Hematopoietic multipotent progenitor cell treated with erythropoietin and hydrocortisone succinate and interleukin-3 and kit ligand, for 4 days (in vitro differentiated cells): ENCODE results near the gene DNAH11.
"Not testable (repeated sequence)": the region's sequence is repeated elsewhere in the genome, so short reads cannot be mapped to it uniquely, and the experiment has no call there.

Experiments
- DNase-seq: peaks from one replicate; pipeline ENCODE4 v3.0.0-alpha.2; 2015

Gene DNAH11

DNA sequence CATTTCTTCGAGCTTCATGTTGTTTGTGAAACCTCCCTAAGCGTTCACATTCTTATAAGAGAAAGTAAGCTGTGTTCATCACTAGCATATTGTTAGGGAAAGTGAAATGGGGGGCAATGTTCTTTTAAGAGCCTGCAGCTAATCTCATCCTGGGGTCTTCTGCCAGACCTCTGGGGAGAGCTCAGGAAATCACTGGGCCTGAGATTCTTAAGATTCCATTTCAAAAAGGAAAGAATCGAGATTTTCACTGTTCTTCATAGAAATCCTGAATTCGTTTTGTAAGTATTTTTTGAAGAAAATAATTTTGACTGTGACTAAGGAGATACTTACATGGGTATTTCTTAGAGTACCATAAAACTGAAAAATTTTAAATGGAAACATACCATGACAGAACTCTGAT, 242.2 kb downstream of the DNAH11 start:
- no peak for DNase-seq

DNA sequence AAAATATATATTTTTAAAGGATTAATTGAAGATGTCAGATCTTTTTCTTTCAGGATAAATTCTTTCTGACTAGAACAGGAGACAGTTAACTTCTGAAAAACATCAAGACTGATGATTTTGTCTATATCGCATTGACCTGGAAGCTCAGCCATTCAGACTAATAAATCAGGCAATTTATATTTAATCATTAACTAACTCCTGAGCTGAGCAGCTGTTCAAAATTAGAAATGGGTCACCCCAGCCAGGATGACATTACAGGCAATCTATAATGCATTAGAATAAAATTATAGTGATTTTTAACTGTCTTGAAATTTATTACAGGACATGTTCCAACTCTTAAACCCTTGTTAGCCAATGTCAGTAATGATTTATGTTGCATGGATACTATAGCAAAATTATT, 263.0 kb downstream of the DNAH11 start:
- no peak for DNase-seq

DNA sequence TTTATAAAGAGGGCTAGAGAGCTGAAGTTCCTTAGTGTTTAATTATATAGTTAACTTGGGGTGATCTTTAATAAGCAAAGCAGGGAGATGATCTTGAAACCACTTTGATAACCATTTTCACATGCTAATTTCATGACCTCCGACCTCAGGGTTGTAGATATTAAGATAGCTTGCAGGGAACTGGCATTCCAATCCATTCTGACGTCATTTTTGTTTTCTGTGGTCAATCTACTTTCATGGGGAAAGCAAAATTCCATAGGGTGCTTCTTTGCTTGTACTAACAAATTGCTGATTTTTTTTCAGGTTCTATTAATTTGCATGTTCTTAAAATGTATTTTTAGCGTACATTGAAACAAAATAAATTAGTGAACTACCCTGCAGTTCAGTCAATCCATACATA, 263.5 kb downstream of the DNAH11 start:
- DNase-seq: no peak

DNA sequence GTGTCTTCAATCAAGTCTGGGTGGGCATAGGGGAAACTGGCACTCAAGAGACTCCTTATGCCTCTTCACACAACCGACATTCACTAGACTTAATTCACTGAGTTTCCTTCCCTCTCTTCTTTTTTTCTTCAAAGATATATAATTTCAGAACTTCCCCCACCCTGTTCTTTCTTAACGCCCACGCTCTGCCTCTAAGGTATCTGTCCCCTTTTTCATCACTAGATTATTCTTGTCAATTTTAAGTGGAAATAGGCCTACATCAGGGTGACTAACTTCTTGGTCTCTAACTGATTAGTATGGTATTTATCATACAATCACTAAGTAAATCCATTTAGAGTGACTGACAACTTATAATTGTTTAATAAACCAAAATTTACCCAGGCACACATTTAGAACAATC, 276.2 kb downstream of the DNAH11 start:
- no peak for DNase-seq

DNA sequence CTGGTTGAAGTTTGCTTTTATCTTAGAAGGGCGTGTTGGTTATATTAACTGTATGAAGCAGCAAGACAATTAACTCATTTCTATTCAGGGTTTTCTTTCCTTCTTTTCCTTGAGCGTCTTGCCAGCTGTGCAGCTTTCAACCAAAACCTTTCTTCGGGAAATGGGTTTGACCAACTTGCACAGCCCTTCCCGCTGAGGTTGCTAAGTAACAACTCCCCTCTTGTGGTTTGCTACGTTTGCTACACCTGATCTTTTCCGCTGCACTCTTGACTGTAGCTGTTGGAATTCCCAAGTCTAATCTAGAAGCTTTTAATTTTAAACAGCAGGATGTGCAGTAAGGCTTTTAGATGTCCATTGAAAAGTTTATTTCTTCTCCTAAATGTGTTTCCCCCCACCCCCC, 286.0 kb downstream of the DNAH11 start:
- no peak for DNase-seq

DNA sequence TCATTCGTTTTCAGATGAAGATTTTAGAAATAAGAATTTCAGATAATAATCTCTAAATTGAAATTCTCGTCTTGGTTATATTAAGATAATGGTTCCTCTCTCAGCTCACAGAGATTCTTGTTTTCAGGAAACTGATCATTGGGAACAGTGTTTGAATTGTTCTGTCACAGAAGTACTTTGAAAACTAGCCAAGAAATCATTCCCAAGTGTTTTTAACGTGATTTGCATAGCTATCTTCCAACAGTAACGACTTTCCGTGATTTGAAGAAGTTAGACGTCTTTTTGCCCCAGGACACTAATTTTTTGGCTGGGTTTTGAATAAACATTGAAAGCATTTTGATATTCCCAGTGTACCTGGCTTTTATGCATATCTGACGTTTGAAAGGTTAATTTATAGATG, 286.9 kb downstream of the DNAH11 start:
- DNase-seq: no peak

DNA sequence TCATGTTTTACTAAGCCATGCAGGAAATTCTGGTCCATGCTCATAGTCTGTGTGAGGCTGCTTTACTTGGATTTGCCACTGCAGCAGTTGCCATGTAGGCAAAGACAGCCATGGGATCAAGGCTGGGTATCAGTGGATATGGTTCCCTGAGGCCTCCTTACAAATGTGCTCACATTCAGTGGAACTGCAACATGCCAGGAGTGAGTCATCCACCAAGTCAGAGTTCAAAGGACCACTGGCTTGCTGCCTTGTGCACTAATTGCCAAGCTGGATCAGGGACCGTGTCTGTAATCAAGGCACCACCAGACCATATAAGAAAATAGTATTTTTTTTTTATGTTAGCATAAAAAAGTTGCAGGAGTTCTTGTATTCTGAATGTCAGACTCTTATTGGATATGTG, 301.9 kb downstream of the DNAH11 start:
- DNase-seq: no peak

DNA sequence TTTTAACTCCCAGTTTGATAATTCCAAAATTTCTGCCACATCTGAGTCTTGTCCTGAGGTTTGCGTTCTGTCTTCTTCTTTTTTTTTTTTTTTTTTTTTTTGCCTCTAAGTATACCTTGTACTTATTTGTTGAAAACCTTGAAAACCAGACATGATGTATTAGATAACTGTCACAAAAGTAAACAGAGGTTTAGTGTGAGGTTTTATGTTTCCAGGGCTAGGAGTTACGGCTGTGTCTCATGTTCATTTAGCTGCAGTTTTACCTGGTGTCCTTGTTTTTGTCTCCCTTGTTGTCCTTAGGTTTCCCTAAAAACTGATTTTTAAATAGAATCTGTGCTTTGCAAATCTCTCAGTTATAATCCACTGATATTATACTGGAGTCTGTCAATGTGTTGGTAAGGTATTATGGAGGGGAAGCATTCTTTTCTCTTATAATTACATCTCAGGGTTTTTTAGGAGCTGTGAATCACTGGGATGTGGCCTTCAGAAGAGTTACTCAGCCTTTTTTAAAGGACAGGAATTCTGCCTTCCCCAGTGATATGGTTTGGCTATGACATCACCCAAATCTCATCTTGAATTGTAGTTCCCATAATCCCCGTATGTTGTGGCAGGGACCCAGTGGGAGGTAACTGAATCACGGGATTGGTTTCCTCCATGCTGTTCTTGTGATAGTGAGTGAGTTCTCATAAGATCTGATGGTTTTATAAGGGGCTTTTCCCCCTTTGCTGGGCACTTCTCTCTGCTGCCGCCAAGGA, 307.9 kb downstream of the DNAH11 start:
- no peak for DNase-seq

DNA sequence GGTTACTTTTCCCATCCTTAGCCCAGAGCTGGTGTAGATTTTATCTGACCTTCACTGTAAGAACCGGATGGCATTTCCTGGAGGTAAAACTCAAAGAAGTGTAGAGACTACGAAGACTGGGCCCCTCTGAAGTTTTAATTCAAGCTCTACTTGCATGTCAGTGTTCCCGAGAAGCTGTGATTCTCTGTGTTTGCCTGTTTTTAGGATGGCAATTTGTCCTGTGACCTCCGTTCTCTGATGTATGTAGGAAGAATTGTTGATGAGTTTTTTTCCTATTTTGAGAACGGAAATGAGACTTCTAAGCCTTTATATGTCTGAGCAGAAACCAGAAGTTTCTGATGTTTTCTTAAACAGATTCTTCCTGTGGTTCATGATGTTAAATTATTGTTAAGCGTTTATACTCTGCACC, 308.7 kb downstream of the DNAH11 start:
- no peak for DNase-seq

DNA sequence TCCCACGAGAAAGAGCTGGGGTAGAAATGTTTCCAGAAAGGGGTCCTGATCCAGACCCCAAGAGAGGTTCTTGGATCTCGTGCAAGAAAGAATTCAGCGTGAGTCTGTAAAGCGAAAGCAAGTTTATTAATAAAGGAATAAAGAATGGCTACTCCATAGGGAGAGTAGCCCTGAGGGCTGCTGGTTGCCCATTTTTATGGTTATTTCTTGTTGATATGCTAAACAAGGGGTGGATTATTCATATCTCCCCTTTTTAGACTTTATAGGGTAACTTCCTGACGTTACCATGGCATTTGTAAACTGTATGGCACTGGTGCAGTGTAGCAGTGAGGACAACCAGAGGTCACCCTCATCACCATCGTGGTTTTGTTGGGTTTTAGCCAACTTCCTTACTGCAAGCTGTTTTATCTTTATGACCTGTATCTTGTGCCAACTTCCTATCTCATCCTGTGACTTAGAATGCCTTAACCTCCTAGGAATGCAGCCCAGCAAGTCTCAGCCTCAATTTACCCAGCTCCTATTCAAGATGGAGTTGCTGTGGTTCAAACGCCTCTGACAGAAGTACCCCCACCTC, 322.9 kb downstream of the DNAH11 start:
- DNase-seq: peak; percentile 37

DNA sequence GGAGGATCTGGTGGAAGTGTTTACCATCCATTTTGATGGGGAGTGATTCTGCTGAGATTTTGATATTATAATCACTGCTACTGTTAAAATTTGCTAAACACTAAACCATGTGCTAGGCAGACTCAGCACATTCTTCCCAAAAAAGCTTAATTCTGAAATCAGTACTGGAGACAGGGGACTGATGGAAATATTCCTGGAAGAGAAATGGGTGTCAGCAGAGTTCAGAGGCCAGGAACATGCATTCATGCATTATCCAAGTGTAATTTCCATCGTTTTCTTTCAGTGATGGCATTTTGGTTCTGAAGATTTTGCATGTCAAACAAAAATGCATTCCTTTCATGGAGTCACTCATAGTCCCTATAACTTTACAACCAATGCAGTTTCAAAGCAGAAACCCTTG, 323.9 kb downstream of the DNAH11 start:
- DNase-seq: no peak

DNA sequence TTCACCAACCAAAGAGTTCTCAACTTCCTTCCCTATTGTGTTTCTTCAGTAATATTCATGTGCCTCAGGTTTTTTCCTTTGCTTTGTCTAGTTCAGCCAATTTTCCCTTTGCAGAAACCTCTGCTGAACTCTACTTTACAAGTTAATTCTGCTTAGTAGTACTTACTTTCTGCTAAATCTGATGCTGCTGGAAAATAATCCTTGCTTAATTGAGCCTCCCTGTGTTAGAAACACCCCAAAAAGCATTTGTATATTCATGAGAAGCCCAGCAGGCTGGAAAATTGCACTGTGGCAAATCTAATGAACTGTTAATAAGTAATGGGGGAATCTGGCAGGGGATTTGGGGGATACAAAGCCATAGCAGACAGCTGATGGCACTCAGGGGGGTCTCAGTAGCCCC, 324.4 kb downstream of the DNAH11 start:
- DNase-seq: no peak

DNA sequence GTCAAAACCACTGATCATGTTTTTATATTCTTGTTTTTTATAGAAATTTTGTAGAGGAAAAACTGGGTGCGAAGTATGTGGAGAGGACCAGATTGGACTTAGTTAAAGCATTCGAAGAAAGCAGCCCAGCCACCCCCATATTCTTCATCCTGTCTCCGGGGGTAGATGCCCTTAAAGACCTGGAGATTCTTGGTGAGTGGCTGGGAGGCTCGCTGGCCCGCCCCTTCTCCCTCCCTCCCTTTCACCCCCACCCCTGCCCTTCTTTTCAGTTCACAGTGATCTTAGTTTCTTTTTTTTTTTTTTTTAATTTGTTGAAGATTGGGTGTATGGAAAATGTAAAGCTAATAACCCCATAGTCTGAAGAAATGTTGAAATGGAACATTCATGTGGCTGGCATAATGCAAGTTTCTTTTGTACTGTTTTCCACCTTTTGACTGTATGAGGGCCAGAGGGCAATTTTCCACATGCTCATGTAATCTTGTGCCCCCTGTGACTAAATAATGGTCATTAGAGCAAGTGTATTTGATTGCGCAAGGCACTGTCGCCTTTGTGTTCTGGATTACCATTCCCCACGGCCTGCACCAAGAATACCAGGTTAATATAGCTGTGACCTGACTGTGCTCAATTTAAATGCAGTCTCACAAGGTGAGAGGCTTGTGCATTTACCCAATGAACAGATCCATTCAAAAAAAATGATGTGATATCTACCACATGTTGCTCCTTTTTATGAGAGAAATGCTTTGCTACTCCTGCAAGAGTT, 325.2 kb downstream of the DNAH11 start:
- no peak for DNase-seq

DNA sequence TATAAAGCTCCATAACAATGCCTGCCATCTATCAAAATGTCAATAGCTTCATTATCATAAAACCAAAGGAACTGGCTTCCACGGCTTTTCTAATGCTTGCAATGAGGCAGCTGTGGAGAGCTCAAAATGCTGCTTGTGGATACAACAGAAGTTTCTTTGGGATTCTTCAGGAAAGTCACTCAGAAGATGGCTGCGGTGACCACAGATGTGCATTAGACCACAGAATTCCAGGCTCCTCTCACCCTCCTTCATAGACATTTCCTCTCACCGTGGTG, 325.7 kb downstream of the DNAH11 start:
- DNase-seq: no peak

DNA sequence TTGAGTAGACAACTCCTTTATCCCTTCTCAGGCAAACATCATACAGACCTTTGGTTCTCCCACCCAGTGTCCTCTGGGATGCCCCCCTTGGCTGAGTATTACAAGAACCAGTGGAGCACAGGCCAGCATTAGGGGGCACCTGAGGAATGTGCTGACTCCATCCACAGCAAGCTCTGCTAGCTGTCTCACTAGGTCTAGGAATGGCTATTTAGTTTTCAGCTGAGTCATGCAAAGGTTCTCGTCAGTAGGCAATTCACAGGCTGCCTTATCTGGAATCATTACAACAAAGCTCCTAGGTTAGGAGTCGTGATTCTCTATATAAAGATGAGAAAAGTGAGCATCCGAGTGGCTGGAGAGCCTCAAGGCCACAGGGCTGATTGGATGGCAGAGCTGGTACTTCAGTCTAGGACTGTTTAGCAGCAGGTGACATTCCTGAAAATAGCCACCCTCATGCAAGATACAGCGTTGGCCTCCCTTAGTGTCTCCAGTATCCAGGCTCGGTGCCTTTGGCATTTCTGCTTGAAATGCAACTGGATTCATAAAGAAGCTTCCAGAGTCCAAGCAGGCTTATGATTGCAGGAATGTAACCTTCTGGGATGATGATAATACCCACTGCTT, 327.1 kb downstream of the DNAH11 start:
- peak; percentile 19 for DNase-seq

DNA sequence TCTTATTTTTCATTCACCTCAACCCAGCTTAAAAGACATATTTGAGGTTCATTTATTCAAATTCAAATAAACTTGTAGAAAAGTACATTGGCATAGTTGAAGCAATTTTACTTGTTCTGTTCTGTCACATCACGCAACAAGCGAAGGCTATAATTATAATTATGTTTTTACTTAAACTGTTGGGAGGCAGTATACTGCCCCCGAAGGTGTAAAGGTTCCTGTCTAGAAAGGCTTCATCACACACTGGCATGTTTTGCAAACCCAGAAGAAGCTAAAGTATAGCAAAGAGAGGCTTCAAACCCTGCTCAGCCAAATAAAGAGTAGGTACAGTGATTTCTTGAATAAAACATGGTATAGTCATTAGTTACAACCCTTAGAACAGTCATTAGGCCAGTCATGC, 340.2 kb downstream of the DNAH11 start:
- DNase-seq: no peak

DNA sequence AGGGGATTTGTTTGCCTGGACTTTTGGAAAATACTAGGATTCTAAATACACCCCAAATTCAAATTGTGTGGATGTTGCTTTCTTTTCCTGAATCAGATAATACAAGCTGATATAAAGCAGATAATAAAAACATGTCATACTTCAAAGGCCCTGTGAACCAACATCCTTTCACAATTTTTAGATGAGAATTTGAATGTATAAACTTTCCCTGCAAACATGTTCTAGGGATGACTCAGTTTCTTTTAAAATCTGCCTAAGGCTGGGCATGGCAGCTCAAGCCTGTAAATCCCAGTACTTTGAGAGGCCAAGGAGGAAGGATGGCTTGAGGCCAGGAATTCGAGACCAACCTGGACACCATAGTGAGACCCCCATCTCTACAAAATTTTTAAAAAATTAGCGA, 340.7 kb downstream of the DNAH11 start:
- DNase-seq: not testable (repeated sequence)

DNA sequence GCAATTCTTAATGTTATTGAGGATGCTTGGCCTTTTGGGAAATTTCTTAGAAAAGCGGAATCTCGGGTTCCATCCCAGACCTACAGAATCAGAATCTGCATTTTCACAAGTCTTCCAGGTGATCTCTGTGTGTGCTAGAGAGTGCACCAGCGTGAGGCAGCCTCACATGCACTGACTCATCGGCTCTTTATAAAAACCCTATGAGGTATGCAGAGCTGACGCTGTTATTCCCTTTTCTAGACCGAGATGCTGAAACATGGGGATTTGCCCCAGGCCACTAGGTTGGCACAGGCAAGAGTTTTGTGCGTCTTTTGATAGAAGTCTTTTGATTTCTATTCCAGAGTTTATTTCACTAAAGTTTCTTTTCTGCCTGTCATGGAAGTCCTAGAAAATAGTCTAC, 341.7 kb downstream of the DNAH11 start:
- DNase-seq: no peak

DNA sequence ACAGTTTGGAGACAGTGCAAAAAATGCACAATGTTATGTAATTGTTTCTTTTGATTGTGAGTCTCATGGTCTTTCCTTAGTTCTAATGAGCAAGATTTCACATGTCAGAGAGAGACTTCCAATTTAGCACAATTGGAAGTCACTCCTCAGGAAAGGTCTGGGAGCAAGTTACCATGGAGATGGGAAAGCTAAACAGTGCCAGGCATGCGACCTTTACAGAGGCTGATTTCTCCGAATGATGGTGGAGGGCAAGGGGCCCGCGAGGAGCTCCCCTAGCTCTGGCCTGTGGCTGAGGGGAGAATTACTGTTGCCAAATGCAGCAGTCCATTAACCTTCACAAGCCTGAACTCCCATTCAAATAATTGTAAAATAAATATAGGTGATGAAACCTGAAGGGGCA, 343.6 kb downstream of the DNAH11 start:
- no peak for DNase-seq

DNA sequence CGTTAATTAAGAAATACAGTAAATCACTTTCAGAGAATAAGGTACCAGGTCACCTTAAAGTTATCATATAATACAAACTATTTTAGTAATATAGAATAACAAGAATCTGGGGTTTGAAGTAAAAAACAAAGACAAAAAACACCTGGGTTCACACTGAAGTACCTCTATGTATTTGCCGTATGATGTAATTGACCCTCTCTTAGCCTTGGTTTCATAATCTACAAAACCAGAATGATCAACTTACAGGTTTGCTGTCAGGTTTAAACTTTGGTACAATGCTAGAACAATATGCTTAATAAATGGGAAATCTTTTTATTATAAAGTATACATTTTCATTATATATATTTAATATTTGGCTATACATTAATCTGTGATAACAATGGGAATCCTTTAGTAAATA, 344.5 kb downstream of the DNAH11 start:
- DNase-seq: no peak

DNA sequence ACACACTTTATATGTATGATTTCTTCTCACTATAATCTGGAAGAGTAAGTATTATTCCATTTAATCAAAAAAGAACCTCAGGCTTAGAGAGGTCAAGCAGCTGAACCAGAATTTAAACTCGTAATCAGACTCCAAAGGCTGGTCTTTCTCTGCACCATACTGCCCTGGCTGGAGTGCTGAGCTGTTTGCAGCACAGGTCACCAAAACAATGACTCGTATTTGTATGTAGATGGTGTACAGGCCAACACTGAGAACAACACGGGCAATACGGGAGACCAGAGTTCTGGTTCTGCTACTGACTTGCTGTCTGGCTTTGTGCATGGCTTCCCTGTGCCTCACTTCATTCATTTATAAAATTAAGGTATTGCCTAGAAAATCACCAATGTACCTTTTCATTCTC, 344.9 kb downstream of the DNAH11 start:
- no peak for DNase-seq

DNA sequence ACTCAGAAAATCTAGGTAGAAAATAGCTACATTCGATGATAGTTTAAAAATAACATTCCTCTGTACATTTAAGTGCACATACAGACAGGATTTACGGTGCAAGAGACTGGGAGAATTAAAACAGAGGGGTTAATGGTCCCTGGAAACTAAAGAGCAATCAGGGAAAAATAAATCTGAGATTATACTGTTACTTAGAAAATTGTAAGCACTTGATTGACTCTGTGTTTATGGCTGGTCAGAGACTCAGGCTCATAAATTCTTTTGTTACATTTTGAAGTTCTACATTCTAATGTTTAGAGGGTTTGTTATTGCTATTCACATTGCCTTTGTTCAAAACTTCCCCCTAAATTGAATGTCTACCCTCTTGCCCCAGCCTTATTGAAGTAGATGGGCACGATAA, 348.5 kb downstream of the DNAH11 start:
- no peak for DNase-seq

DNA sequence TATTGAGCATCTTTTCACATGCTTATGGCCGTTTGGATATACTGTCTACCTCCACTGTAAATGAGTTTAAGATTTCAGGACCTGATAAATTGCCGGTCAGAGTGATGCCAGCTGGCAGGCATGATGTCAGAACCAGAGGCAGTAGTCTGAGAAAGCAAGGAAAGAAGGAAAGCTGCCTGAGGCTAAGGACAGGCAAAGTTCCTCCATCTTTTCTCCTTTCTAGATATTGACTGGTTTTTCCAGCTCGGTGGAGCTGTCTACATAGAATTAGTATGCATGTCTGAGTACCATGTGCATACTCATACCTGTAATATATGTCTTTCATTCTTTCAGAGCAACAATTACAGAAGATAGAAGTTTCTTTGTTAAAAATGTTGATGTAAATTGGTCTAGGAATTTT, 350.6 kb downstream of the DNAH11 start:
- DNase-seq: no peak

DNA sequence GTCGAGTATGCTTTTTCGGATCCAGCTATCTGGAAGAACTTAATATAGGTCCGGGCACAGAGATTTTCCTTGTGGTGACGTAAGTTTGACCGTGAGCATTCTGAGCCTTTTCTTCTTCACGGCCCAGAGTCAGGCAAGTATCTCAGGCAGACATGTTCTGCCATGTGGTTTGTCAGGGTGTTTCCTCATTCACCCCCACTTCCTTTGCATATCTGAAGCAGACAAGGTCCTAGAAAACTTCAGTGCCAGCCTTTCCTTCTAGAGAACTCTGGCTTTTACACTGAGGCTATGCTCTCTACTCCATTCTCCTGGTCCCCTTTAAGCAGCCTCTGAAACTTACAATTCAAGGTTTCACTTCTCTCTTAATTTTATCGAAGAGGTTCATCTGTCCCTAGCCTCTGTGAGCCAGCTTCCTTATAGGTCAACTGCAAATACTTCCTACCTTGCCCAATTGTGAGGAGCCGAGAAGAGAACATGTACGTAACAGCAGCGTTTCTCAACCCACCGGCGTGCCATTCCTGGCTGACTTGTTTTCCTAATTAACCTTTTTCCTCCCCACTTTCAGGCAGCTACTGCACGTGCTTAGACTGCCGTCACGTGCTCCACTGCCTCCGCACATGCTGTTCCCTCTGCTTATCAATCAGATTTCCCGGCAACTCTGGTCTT, 355.6 kb downstream of the DNAH11 start:
- DNase-seq: peak; percentile 70
